ENCODE measurements around the gene KDM2B.

GRCh38 chr12:121561009-121561395 lies 19.8 kb downstream of the KDM2B start:
- no peak for TF ChIP-seq CTCF (conservative IDR thresholded peaks at IDR 0.05; ENCODE audit: low read depth, low read length)
- TF ChIP-seq EZH2 (IDR thresholded peaks at IDR 0.05; ENCODE audit: borderline replicate concordance, low read depth, low read length, poor library complexity, severe bottlenecking): no peak
